ENCODE data around the gene MRPS25. TPM values are rescaled to one million over a fixed set of nuclear protein-coding genes. Genes with fewer than 3 reads are reported as not detected.
A peak's percentile ranks its signal among the peaks of the same experiment; 100 is the strongest.

Gene MRPS25
- total RNA-seq, 2 experiments from 2014 or later: 59.9 to 60.2 TPM

DNA sequence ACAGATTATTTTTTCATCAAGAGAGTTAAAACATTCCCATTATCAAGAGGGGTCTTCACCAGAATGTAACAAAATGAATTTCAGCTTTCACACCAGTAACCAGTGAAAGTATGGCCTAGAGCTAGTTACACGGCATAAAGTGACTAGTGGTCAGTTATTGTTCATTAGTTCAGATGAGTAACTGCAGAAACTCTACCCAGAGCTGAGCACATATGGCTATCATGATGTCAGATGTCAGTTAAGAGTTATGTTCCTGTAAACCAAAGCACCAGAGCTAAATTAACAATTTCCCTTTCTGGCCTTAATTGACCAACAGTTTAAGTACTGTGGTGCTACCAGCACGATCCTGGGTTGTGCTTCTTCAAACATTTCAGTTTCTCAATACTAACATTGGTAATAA lies 6.6 kb upstream of the MRPS25 start:
- TF ChIP-seq CTCF (IDR thresholded peaks at IDR 0.05): no peak
- H3K36me3 Mint-ChIP-seq (ENCODE audit: low read depth): peaks cover 66% of the 10 kb centered on the region
- ATAC-seq (ENCODE audit: poor library complexity): no peak
- no peak overlapping the region for H3K4me3 ChIP-seq (ENCODE audit: low read length)
- no peaks in the 10 kb centered on the region for H3K27me3 Mint-ChIP-seq
- no peaks in the 10 kb centered on the region for H3K9me3 Mint-ChIP-seq
- POLR2A ChIA-PET: no interaction called here
- H3K27me3 ChIP-seq (ENCODE audit: control insufficient read depth in 1 of 2, insufficient read depth in 2 of 2, low read length in 2 of 2): no peaks in the 10 kb centered on the region
- CTCF ChIA-PET: no interaction called here
- no peak for DNase-seq
- H3K9me3 ChIP-seq (ENCODE audit: control insufficient read depth in 1 of 2, insufficient read depth in 1 of 2, low read length in 2 of 2): no peaks in the 10 kb centered on the region
- H3K4me3 Mint-ChIP-seq: no peak overlapping the region
- peaks cover 51% of the 10 kb centered on the region for H3K36me3 ChIP-seq (ENCODE audit: insufficient read depth, low read length)
- H3K4me1 ChIP-seq (ENCODE audit: insufficient read depth, low read length): no peaks in the 10 kb centered on the region
- intact Hi-C loops (cut with DNase I, micrococcal nuclease): no loop called here
- no peak overlapping the region for H3K27ac Mint-ChIP-seq
- H3K27ac ChIP-seq (ENCODE audit: low read depth in 1 of 2, low read length in 2 of 2): no peak overlapping the region
- H3K4me1 Mint-ChIP-seq (ENCODE audit: low read depth): peaks cover 3% of the 10 kb centered on the region

- ChIA-PET POLR2A (no interaction called here), CTCF (interaction anchor here (0.6 kb wide), 1 partner anchor 358 kb away, joined by 3 read pairs; no protein-coding TSS in a partner anchor)
- intact Hi-C loops (cut with DNase I, micrococcal nuclease): loop anchor here in 1 of 2 experiments (10.0 kb wide), 2 partner anchors 415 to 945 kb away; partner anchors contain the start of genes CCDC174, CHCHD4 and TMEM43
- Histone ChIP-seq H3K9me3 (ENCODE audit: control insufficient read depth in 1 of 2, insufficient read depth in 1 of 2, low read length in 2 of 2) (no peaks in the 10 kb centered on the region), H3K27me3 (ENCODE audit: control insufficient read depth in 1 of 2, insufficient read depth in 2 of 2, low read length in 2 of 2) (no peaks in the 10 kb centered on the region), H3K4me3 (ENCODE audit: low read length) (no peak overlapping the region), H3K27ac (ENCODE audit: low read depth in 1 of 2, low read length in 2 of 2) (no peak overlapping the region), H3K36me3 (ENCODE audit: insufficient read depth, low read length) (peaks cover 28% of the 10 kb centered on the region), H3K4me1 (ENCODE audit: insufficient read depth, low read length) (peaks cover 14% of the 10 kb centered on the region)
- Mint-ChIP-seq H3K9me3 (no peaks in the 10 kb centered on the region), H3K36me3 (ENCODE audit: low read depth) (peaks cover 52% of the 10 kb centered on the region), H3K4me1 (ENCODE audit: low read depth) (peaks cover 12% of the 10 kb centered on the region), H3K27me3 (no peaks in the 10 kb centered on the region), H3K4me3 (no peak overlapping the region), H3K27ac (no peak overlapping the region)
- DNase-seq (no peak), ATAC-seq (ENCODE audit: poor library complexity) (no peak)
- no peak for TF ChIP-seq CTCF (IDR thresholded peaks at IDR 0.05)
These were observed 4.3 kb upstream of the MRPS25 start for GRCh38 chr3:15069441-15069840.

DNA sequence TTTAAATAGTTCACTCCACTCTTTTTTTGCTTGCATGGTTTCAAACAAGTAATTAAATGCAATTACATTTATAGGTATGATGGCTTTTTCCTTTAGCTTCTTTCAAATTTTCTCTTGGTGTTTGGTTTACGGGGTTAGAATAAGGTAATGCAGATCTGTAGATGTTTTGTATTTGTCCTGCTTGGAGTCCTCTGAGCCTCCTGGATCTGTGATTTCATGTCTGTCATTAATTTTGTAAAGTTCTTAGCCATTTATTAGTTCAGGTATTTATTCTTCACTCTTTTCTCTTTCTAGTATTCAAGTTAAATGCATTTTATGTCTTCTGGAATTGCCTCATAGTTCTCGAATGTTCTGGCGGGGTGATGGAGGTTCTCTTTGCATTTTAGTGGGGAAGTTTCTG lies 1.4 kb upstream of the MRPS25 start:
- peaks cover 27% of the 10 kb centered on the region for H3K4me1 Mint-ChIP-seq (ENCODE audit: low read depth)
- peaks cover 5% of the 10 kb centered on the region for H3K36me3 ChIP-seq (ENCODE audit: insufficient read depth, low read length)
- H3K36me3 Mint-ChIP-seq (ENCODE audit: low read depth): peaks cover 31% of the 10 kb centered on the region
- no peak for TF ChIP-seq CTCF (IDR thresholded peaks at IDR 0.05)
- H3K9me3 ChIP-seq (ENCODE audit: control insufficient read depth in 1 of 2, insufficient read depth in 1 of 2, low read length in 2 of 2): no peaks in the 10 kb centered on the region
- intact Hi-C loops (cut with DNase I, micrococcal nuclease): loop anchor here in 1 of 2 experiments (10.0 kb wide), 2 partner anchors 412 to 942 kb away; partner anchors contain the start of genes CCDC174, CHCHD4 and TMEM43
- DNase-seq: no peak
- H3K27me3 ChIP-seq (ENCODE audit: control insufficient read depth in 1 of 2, insufficient read depth in 2 of 2, low read length in 2 of 2): no peaks in the 10 kb centered on the region
- H3K4me1 ChIP-seq (ENCODE audit: insufficient read depth, low read length): peaks cover 28% of the 10 kb centered on the region
- H3K4me3 Mint-ChIP-seq: peak overlapping the region; percentile 78
- H3K4me3 ChIP-seq (ENCODE audit: low read length): no peak overlapping the region
- POLR2A ChIA-PET: no interaction called here
- no peak for ATAC-seq (ENCODE audit: poor library complexity)
- CTCF ChIA-PET: interaction anchor here (0.7 to 1.2 kb wide), 3 partner anchors 15 to 42 kb away, joined by 3 read pairs; no protein-coding TSS in a partner anchor
- H3K27ac ChIP-seq (ENCODE audit: low read depth in 1 of 2, low read length in 2 of 2): no peak overlapping the region
- H3K27ac Mint-ChIP-seq: no peak overlapping the region
- no peaks in the 10 kb centered on the region for H3K9me3 Mint-ChIP-seq
- no peaks in the 10 kb centered on the region for H3K27me3 Mint-ChIP-seq
